ENCODE data around the gene ENO3.
"Not testable (repeated sequence)": the region's sequence is repeated elsewhere in the genome, so short reads cannot be mapped to it uniquely, and the experiment has no call there.

The ENO3 gene

GRCh38 chr17:4950746-4951204 lies at the start of gene ENO3:
ENO3 (plus strand) TSS chr17:4951119; CDS start chr17:4951830, 711 bp downstream.
- DNase-seq = no peak

- DNase-seq = peak; percentile 73 to 79
Measured at GRCh38 chr17:4901648-4902344, 49.1 kb upstream of the ENO3 start.

- no peak for DNase-seq
Measured at GRCh38 chr17:4902540-4902939, 48.4 kb upstream of the ENO3 start.

- peak in 1 of 2 donors; percentile 71 for DNase-seq
Measured at GRCh38 chr17:4903051-4903818, 47.7 kb upstream of the ENO3 start, which contains the start of gene CHRNE. CHRNE (minus strand) TSS chr17:4903098; CDS start chr17:4903063, 35 bp downstream.

GRCh38 chr17:4906642-4907041 lies 44.3 kb upstream of the ENO3 start:
- not testable (repeated sequence) for DNase-seq

- DNase-seq = no peak
Measured at GRCh38 chr17:4908301-4908700, 42.6 kb upstream of the ENO3 start.

GRCh38 chr17:4908711-4909496 lies 42.0 kb upstream of the ENO3 start:
- DNase-seq = peak; percentile 83 to 90

GRCh38 chr17:4913994-4914393 lies 36.9 kb upstream of the ENO3 start:
- no peak for DNase-seq

GRCh38 chr17:4914551-4914950 lies 36.4 kb upstream of the ENO3 start:
- DNase-seq = not testable (repeated sequence)

- no peak for DNase-seq
Measured at GRCh38 chr17:4919511-4920047, 31.3 kb upstream of the ENO3 start.

GRCh38 chr17:4920351-4921048 lies 30.4 kb upstream of the ENO3 start:
- DNase-seq = peak; percentile 94 to 96

- DNase-seq = no peak
Measured at GRCh38 chr17:4921320-4921719, 29.6 kb upstream of the ENO3 start.

GRCh38 chr17:4926577-4927335 lies 24.2 kb upstream of the ENO3 start:
- peak; percentile 89 for DNase-seq

- DNase-seq = no peak
Measured at GRCh38 chr17:4928881-4929280, 22.0 kb upstream of the ENO3 start.

- DNase-seq = peak; percentile 50 to 80
Measured at GRCh38 chr17:4931963-4932362, 19.0 kb upstream of the ENO3 start, which contains the start of gene GP1BA. GP1BA (plus strand) TSS chr17:4932277; CDS start chr17:4932605, 328 bp downstream.

GRCh38 chr17:4932756-4933155 lies 18.2 kb upstream of the ENO3 start:
- no peak for DNase-seq

- DNase-seq = no peak
Measured at GRCh38 chr17:4933646-4934045, 17.3 kb upstream of the ENO3 start.

- DNase-seq = peak in 1 of 2 donors; percentile 40
Measured at GRCh38 chr17:4934173-4934979, 16.5 kb upstream of the ENO3 start.

GRCh38 chr17:4935650-4936049 lies 15.3 kb upstream of the ENO3 start:
- no peak for DNase-seq

GRCh38 chr17:4936436-4936835 lies 14.5 kb upstream of the ENO3 start:
- no peak for DNase-seq

Measured in inflammatory macrophage treated with lipopolysaccharide for 1 hour (primary cell).